Measurements from ENCODE around the gene ATRX.

- TF ChIP-seq CTCF (conservative IDR thresholded peaks at IDR 0.05; ENCODE audit: low read depth in 2 of 2) (no peak), EZH2 (IDR thresholded peaks at IDR 0.05; ENCODE audit: low read depth, unreplicated experiment) (no peak), EZH2phosphoT487 (IDR thresholded peaks at IDR 0.05; ENCODE audit: unreplicated experiment) (no peak), REST (IDR thresholded peaks at IDR 0.05; ENCODE audit: unreplicated experiment) (no peak), POLR2AphosphoS5 (IDR thresholded peaks at IDR 0.05; ENCODE audit: low read depth) (no peak), JUNB (IDR thresholded peaks at IDR 0.05; ENCODE audit: unreplicated experiment) (no peak), ETS1 (IDR thresholded peaks at IDR 0.05) (no peak), CREB1 (CRISPR knock-in tag; IDR thresholded peaks at IDR 0.05; ENCODE audit: low read depth) (no peak), STAT1 (IDR thresholded peaks at IDR 0.05; ENCODE audit: unreplicated experiment) (no peak), ZNF462 (CRISPR knock-in tag; IDR thresholded peaks at IDR 0.05) (no peak), ZNF114 (CRISPR knock-in tag; IDR thresholded peaks at IDR 0.05) (no peak)
Measured at GRCh38 chrX:77572322-77572721, 213.7 kb downstream of the ATRX start.

All from GM23338 (cell line).